Cortex of kidney (tissue), 1 donor: ENCODE measurements around the gene RPS6KA1.
"Not testable (repeated sequence)": the region's sequence is repeated elsewhere in the genome, so short reads cannot be mapped to it uniquely, and the experiment has no call there.

Experiments used
- DNase-seq: peaks from one replicate; lab custom pipeline; 2025; lab: John Stamatoyannopoulos, UW

The RPS6KA1 gene

DNA sequence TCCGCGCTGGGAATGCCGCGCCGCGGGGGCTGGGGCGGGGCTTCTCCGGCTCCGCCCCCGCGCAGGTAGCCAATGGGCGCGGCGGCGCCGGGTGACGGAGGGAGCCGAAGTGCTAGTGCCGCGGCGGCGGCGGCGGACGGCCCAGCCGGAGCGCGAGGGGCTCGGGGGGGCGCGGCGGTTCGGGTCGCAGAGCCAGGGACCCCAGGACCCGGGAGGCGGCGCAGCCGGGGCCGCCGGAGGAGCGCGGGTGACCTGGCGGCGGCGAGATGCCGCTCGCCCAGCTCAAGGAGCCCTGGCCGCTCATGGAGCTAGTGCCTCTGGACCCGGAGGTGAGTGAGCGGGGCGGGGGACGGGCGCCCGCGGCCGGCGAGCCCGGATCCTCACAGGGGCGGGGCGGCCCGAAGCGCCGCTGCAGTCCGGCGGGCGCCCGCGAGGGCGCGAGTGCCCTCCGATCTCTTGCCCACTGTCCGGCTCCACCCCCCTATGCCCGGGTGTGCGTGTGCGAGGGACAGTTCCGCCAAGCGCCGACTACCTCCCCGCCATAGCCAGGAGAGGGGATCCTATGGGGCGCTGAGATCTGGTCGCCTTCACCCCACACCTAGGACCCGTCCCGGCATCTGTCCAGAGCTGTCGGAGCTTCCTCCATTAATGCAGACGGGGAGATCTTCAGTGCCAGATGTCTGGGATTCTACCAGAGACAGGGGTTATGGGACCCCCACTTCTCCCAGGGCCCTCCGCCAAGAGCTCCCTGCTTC is at the start of gene RPS6KA1:
Gene RPS6KA1 (plus strand): TSS at position 107 of the 755 bp plus-strand sequence. CDS start 160 bp downstream, at position 267.
- DNase-seq, result no peak

DNA sequence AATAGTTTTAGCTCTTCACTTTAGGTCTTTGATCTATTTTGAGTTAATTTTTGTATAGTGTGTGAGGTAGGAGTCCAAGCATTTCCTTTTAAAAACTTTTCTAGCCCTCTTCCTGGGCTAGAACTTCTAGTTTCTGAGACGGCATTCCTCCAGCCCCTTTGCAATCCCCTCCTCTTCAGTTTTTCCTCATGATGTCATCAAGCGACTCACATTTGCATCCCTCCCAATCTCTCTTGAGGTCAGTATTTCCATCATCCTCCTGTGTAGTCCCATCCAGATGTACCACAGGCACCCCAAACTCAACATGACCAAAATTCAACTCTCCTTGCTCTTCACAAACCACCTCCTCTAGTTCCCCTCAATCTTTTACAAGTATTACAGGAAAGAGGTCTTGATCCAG is 46.6 kb upstream of the RPS6KA1 start:
- DNase-seq, result no peak

DNA sequence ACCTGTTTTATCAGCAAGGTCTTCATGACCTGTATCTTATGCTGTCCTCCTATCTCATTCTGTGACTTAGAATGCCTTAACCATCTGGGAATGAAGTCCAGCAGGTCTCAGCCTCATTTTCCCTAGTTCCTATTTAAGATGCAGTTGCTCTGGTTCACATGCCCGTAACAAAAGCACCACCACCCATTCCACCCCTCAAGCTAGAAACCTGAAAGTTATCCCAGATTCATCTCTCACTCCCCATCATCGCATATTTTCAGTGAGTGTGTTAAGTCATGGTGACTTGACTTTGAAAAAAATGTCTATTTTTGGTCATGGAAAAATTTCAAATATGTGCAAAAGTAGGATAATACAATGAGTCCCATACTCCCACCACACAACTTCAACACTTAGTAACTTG is 45.6 kb upstream of the RPS6KA1 start:
- DNase-seq, result no peak

DNA sequence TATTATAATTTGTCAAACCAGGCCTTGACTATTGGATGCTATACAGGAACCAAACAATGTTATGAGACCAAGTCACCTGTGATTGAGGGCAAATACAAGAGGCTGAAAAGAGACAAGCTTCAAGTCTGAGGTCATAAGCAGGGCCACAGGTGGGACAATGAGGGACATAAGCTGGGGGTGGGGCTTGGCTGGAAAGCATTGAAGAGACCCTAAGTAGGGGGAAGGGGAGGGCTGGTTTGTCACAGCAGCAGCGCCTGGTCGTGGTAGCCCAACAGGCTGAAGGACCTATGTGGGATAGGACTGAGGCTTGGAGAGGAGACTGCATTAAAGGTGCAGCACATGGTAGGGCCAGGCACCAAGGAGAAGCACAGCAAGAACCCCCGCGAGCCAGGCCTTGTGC is 39.4 kb upstream of the RPS6KA1 start:
- DNase-seq, result no peak

DNA sequence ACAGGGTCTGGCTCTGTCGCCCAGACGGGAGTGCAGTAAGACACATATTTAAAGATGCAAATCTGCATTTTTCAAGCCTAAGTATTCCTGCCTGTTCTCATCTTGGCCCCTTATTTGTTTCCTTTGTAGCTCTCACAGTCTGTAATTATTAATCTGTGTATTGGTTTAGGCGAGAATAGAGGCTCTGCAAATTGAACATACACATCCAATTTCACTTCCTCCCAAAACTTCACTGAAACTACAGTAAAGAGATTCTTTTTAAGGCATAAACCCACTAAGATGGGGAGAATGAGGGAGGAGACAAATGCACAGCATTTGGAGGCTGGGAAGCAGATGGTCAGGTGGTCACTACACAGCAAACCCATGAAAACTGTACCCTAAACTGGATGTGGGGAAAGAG is 36.3 kb upstream of the RPS6KA1 start:
- DNase-seq, result no peak

DNA sequence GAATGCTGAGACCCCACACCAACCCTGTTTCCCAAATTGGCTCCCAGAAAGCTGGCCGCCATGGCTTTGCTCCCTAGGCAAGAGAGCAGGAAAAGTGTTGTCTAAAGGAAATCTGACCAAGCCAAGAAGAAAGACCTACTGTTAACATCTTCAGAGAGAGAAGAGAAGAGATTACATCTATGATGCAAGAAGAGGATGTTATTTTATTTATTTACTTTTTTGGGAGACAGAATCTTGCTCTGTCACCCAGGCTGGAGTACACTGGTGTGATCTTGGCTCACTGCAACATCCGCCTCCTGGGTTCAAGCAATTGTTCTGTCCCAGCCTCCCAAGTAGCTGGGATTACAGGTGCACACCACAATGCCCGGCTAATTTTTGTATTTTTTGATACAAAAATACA is 35.6 kb upstream of the RPS6KA1 start:
- no peak for DNase-seq

DNA sequence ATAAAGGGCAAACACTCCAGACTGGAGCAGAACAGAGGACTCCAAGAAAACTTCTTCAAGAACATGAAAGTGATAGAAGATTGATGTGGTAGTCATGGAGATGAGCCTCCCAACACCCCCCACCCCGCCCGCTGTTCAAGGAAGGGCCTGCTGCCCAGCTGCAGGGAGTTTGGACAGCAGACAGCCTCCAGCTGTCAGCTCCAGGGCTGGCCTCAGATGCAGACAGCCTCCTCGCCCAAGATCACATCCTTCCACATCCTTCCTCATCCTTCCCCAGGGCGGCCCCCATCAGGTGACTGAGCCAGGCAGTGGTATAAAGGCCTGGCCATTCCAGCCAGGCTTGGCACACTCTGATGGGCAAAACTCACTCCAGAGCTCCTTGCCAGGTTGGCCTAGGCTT is 32.7 kb upstream of the RPS6KA1 start:
- DNase-seq, result no peak

DNA sequence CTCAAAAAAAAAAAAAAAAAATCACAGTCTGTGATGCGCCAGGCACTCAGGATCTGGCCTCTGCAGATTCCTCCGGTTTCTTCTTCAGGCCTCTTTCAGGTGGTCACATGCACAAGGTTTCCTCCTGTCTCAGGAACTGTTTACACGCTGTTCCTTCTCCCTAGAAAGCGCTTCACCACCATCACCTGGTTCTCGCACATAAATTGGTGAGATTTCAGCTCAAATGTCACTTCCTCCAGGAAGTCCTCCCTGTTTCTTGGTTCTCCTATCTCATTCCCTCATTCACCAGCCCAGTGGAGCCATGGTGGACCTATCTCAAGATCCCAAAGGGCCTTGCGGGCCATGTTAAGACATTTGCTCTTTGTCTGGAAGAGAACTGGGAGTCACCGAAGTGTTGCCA is 30.7 kb upstream of the RPS6KA1 start:
- DNase-seq, result no peak

DNA sequence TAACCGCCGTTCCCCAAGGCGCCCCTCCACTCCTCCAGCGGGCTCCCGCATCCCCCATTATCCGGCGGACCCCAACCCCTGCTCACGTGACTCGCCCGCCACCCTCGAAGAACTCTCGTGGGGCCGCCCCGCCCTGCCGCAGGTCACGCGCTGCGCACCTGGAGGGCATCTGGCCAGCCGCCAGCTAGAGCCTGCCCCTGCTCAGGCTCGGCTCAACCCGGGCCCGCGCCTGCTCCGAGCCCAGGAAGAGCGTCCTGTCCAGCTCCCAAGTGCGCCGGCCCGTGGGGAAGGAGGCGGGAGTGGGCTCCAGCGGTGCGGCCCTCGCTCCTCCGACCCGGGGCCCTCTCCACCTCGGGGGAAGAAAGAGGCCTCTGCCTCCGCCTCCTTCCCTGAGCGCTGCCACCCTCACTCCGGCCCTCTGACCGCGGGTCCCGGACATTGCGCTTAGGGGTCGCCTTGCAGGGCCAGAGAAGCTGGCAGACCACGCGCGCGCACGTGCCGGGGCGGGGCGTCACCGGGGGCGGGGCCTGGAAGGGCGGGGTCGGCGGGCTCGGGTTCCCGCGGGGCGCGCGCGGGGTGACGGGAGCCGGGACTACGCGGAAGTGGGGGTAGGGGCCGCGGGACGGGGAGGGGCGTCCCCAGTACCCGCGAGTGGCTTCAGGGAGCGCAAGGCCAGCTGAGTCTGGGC is 28.9 kb upstream of the RPS6KA1 start:
- DNase-seq, result peak; percentile 74

DNA sequence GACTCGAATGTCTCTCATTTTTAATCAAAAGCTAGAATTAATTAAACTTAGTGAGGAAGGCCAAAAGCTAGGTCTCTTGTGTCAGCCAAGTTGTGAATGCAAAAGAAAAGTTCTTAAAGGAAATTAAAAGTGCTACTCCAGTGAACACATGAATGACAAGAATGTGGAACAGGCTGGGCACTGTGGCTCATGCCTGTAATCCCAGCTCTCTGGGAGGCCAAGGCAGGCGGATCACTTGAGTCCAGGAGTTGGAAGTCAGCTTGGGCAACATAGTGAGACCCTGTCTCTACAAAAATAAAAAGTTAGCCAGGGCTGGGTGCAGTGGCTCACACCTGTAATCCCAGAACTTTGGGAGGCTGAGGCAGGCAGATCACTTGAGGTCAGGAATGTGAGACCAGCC is 18.9 kb upstream of the RPS6KA1 start:
- DNase-seq, result not testable (repeated sequence)

DNA sequence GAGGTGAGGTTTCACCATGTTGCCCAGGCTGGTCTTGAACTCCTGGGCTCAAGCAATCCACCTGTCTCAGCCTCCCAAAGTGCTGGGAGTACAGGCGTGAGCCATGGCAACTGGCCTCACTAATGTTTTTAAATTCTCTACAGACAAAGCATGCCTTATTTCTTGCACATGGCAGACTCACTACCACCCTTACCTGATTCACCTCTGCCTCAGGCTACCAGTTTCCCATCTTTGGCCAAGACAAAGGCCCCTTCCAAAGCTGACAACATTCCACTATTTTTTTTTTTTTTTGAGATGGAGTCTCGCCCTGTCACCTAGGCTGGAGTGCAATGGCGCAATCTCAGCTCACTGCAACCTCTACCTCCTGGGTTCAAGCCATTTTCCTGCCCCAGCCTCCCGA is 13.7 kb upstream of the RPS6KA1 start:
- DNase-seq, result not testable (repeated sequence)

DNA sequence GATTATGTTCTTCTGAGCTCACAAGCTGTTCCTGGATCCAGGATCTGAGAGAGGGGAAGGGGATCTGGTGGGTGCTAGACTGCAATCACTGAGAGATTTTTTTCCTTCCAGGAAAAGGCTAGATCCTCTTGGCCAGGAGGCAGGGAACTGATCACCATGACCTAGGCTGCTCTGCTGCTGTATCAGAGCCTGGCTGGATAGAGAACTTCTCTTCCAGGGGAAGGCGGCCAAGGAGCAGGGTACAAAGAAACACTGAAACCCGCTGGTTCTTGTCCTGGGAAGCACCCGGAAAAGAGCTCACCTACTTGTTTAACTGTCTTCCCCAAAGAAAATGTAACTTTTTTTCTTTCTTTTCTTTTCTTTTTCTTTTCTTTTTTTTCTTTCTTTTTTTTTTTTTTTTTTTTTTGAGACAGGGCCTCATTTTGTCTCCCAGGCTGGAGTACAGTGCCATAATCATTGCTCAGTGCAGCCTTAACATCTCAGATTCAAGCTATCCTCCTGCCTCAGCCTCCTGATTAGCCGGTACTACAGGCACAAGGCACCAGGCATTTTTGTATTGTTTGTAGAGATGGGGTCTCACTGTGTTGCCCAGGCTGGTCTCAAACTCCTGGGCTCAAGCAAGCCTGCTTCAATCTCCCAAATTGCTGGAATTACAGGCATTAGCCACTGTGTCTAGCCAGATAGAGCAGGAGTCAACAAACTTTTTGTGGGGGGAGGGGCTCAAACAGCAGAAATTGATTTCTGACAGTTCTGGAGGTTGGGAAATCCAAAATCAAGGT is 12.4 kb upstream of the RPS6KA1 start:
- DNase-seq, result no peak

DNA sequence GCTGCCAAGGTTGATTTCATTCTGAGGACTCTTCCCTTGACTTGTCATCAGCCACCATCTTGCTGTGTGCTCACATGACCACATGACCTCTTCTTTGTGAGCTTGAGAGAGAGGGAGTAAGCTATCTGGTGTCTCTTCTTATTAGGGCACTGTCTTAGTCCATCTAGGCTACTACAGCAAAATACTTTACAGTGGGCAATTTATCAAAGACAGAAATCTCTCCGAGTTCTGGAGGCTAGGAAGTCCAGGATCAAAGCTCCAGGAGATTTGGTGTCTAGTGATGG is 11.9 kb upstream of the RPS6KA1 start:
- DNase-seq, result no peak

DNA sequence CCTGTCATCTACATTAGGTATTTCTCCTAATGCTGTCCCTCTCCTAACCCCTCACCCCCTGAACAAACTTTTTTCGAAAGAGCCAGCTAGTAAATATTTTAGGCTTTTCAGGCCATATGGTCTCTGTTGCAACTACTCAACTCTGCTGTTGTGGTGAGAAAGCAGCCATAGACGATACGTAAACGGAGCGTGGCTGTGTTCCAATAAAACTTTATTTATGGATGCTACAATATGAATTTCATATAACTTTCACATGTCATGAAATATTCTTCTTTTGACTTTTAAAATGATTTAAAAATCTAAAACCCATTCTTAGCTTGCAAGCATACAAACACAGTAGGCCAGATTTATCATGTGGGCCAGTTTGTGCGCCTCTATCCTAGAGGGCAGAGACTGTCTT is 11.2 kb upstream of the RPS6KA1 start:
- no peak for DNase-seq

DNA sequence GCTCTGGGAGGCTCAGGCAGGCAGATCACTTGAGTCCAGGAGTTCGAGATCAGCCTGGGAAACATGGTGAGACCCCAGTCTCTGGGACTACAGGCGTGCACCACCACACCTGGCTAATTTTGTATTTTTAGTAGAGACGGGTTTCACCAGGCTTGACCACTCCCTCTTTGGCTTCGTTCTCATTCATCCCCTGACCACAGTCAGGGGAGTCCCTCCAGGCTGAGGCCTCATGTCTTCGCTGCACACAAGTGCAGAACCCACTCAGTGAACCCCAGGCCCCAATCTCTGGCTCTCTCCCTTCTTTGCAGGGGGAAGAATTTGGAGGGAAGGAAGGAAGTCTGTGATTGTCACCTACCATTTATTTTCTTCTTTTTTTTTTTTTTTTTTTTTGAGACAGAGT is 9.2 kb upstream of the RPS6KA1 start:
- no peak for DNase-seq

DNA sequence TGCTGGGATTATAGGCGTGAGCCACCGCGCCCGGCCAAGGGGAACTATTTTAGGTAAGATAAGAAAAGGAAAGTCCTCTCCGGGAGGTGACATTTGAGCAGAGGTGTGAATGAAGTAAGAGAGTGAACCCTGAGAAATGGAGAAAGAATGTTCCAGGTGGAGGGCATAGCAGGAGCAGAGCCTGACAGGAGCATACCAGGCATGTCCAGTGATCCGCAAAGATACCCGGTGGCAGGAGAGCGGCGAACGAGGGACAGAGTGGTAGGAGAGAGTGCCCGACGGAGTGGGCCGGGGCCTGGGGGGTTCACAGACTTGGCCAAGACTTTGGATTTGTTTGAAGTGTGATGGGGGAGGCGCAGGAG is 7.9 kb upstream of the RPS6KA1 start:
- no peak for DNase-seq

DNA sequence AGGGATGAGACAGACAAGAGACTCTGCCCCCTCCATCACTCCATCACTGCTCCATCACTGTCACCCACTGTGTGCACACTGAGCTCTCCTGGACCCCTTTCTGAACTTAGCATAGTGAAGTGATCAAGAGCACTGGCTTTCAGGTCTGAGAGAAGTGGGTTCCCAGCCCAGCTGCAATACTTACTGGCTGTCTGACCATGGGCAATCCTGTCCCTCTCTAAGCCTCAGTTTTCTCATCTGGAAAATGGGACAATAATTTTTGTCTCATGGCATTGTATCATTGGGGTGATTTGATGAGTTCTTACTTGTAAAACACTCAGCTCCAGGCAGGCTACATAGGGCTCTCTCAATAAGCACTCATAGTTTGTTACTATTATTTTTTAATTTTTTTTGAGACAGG is 7.5 kb upstream of the RPS6KA1 start:
- no peak for DNase-seq

DNA sequence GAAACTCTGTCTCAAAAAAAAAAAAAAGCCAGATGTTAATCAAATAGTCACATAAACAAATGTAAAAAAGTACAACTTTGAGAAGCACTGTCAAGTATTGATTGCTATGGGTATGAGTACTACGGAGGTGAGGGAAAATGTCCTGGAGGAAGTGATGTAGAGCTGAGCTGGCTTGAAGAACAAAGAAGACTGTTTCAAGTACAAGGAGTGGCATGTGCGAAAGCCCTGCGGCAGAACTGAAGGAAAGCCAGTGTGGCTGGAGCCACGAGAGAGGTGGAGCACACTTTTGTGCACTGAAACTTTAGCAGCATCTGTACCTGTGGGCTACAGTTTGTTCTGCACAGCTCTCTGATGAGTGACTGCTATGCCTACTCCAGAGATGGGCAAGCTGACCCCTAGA is 5.4 kb upstream of the RPS6KA1 start:
- no peak for DNase-seq

DNA sequence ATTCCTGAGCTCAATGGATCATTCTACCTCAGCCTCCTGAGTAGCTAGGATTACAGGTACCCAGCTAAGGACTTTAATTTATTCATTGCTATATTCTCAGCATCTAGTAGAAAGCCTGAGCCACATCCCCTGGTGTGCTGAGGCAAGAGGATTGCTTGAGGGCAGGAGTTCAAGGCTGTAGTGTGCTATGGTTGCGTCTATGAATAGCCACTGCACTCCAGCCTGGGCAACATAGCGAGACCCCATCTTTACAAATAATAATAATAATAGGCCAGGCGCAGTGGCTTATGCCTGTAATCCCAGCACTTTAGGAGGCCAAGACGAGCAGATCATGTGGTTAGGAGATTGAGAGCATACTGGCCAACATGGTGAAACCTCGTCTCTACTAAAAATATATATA is 3.3 kb upstream of the RPS6KA1 start:
- no peak for DNase-seq

DNA sequence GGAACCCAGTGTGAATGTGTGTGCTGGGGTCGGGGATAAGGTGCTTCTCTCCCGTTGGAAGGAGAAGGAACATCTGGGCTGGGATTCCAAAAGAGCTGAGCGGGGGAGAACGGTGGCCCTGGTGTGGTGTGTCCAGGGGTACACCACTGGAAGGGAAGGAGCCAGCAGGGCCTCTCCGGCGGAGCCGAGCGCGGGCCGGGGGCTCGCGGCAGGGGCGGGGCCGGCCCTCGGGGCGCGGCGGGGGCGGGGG is 231 bp upstream of the RPS6KA1 start:
- DNase-seq, result no peak

DNA sequence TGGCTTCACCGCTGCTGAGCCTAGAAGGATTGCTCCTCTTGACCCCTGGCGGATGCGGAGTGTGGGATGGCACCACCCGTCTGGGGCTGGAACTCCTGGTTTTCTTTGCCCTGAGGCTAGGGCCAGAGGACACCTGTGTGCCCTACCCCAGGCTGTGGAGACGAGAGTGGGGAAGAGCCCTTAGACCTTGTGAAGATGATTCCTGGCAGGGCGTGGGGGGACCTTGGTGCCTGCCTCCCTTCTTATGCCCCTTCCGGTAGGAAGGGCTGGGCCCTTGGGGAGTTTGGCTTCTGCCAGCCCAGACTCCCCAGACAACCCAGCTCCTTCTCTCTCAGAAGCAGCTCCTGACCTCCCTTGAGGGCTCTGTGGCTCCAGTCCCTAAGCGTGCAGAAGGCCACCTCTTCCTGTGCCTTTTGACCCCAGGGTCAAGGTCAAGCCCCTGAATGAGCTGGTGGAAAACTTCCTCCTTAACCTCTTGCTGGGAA is 891 bp downstream of the RPS6KA1 start:
- no peak for DNase-seq

DNA sequence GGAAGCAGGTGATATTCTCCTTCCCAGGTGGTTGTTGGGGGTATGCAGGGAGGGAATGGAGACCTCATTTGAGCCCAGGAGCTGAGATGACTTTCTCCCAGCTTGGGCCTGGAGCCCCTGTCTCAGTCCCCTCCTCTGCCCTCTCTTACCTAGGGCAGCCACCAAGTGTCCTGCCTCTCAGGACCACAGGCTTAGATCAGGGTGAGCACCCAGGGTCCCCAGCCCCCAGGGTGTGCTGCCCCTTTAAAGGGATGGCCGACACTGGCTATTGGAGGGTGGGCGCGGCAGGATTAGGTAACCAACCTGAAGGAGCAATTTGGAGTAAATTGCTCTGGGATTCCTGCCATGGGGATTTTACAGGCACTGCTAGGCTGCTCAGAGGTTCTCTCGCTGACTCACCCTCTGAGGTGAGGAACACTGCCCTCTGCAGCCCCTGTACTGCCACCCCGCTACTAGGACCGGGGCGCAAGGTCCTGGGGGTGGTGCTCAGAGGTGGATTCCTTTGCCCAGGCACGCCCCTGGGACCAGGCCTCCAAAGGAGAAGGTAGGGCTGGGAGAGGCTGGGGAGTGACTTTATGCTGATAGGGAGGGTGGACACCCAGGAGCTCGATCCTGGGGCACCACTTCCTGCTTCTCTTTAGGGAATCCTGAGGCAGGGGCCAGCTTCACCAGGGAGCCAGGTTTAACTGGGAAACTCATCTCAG is 1.5 kb downstream of the RPS6KA1 start:
- DNase-seq, result no peak

DNA sequence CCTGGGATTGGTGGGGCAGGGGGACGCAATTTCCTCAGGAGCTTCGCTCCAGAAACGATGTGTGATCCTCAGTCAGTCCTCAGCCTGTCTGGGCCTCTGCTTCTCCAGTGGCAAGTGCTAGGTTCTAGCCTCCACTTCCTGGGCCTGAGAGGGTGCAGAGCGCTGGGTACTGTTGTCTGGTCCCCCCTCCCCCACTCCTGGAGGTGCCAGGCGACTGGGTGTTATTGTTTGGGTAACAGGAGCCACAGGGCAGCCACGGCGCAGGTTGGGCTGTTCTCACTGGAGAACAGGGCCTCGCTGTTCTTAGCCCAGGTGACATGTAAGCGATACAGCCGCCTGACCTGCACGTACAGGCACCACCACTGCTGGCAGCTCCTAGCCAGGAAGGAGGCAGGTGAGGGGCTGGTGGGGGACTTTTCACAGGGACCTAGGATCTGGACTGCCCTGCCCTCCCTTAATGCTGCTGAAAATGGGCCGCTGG is 2.1 kb downstream of the RPS6KA1 start:
- no peak for DNase-seq
